Adrenal gland (tissue), 5 donors: ENCODE measurements around the gene IFT172.

Experiments used
- CTCF ChIP-seq, 6 experiments: fragments of 450-650 bp in 4 of 6; fragments of 200-600 bp in 2 of 6; sonication (generic) in 1 of 6; IDR thresholded peaks; 1 replicate in 5 of 6; 2 replicates in 1 of 6; pipeline versions ENCODE4 v1.5.1 to v1.8.0; 2016 to 2021; ENCODE audit warnings: antibody characterized with exemption in 6 of 6, mild to moderate bottlenecking in 2 of 6, moderate library complexity in 1 of 6
- POLR2A ChIP-seq, 2 donors: fragments of 450-650 bp; IDR thresholded peaks; one replicate each; pipeline ENCODE4 v1.6.1; 2017; ENCODE audit warnings: antibody characterized with exemption in 2 of 2, mild to moderate bottlenecking in 2 of 2, moderate library complexity in 1 of 2
- donor health status: DM: no; HTN: no; CAD: no.

- peak in 1 of 6 experiments; percentile 22 for TF ChIP-seq CTCF (IDR thresholded peaks at IDR 0.05)
- TF ChIP-seq POLR2A (IDR thresholded peaks at IDR 0.05) = peak; percentile 85 to 99
Observed at GRCh38 chr2:27494284-27494943, 4.9 kb upstream of the IFT172 start.
